Measurements from ENCODE around the gene ELOVL2. TPM values are rescaled to one million over a fixed set of nuclear protein-coding genes. Genes with fewer than 3 reads are reported as not detected.

ELOVL2 gene
- total and polyA plus RNA-seq, 7 experiments from 2014 or later, result not detected

- ChIA-PET POLR2A (no interaction called here), CTCF (interaction anchor here (0.6 kb wide), 1 partner anchor 83 kb away, joined by 3 read pairs; no protein-coding TSS in a partner anchor)
- H3K36me3 ChIP-seq (ENCODE audit: control insufficient read depth in 2 of 3, insufficient read depth in 3 of 3, low read length in 3 of 3), result no peaks in the 10 kb centered on the region
- Mint-ChIP-seq H3K9me3 (no peaks in the 10 kb centered on the region), H3K4me3 (no peak overlapping the region), H3K36me3 (no peaks in the 10 kb centered on the region), H3K27me3 (peaks cover 0 to 14% (median 7%) of the 10 kb centered on the region in 5 donors), H3K27ac (no peak overlapping the region), H3K4me1 (no peaks in the 10 kb centered on the region)
- no peaks in the 10 kb centered on the region for H3K9me3 ChIP-seq (ENCODE audit: control insufficient read depth in 2 of 3, low read length in 3 of 3)
- intact Hi-C loops (cut with micrococcal nuclease), result no loop called here
- H3K27ac ChIP-seq (ENCODE audit: low read depth, low read length), result no peak overlapping the region
- DNase-seq (no peak), ATAC-seq (no peak)
- no peak overlapping the region for H3K4me3 ChIP-seq (ENCODE audit: low read length)
- H3K4me1 ChIP-seq (ENCODE audit: control insufficient read depth in 2 of 2, insufficient read depth in 2 of 2, low read length in 2 of 2), result no peaks in the 10 kb centered on the region
- no peaks in the 10 kb centered on the region for H3K27me3 ChIP-seq (ENCODE audit: control insufficient read depth in 2 of 2, insufficient read depth in 2 of 2, low read length in 2 of 2)
Observed at GRCh38 chr6:11062083-11062482, 18.0 kb upstream of the ELOVL2 start.

- no peak overlapping the region for H3K27ac ChIP-seq (ENCODE audit: low read depth, low read length)
- no peaks in the 10 kb centered on the region for H3K27me3 ChIP-seq (ENCODE audit: control insufficient read depth in 2 of 2, insufficient read depth in 2 of 2, low read length in 2 of 2)
- Mint-ChIP-seq H3K27me3 (peaks cover 0 to 11% (median 7%) of the 10 kb centered on the region in 5 donors), H3K4me1 (no peaks in the 10 kb centered on the region), H3K9me3 (no peaks in the 10 kb centered on the region), H3K36me3 (no peaks in the 10 kb centered on the region), H3K27ac (no peak overlapping the region), H3K4me3 (no peak overlapping the region)
- ChIA-PET CTCF (no interaction called here), POLR2A (interaction anchor here (0.7 kb wide), 1 partner anchor 8 kb away, joined by 3 read pairs; no protein-coding TSS in a partner anchor)
- H3K4me3 ChIP-seq (ENCODE audit: low read length), result no peak overlapping the region
- DNase-seq (no peak), ATAC-seq (no peak)
- no peaks in the 10 kb centered on the region for H3K9me3 ChIP-seq (ENCODE audit: control insufficient read depth in 2 of 3, low read length in 3 of 3)
- no peaks in the 10 kb centered on the region for H3K36me3 ChIP-seq (ENCODE audit: control insufficient read depth in 2 of 3, insufficient read depth in 3 of 3, low read length in 3 of 3)
- intact Hi-C loops (cut with micrococcal nuclease), result no loop called here
- no peaks in the 10 kb centered on the region for H3K4me1 ChIP-seq (ENCODE audit: control insufficient read depth in 2 of 2, insufficient read depth in 2 of 2, low read length in 2 of 2)
Observed at GRCh38 chr6:11058406-11058805, 14.3 kb upstream of the ELOVL2 start.

- Histone ChIP-seq H3K4me3 (ENCODE audit: low read length) (no peak overlapping the region), H3K4me1 (ENCODE audit: control insufficient read depth in 2 of 2, insufficient read depth in 2 of 2, low read length in 2 of 2) (no peaks in the 10 kb centered on the region), H3K27ac (ENCODE audit: low read depth, low read length) (no peak overlapping the region), H3K27me3 (ENCODE audit: control insufficient read depth in 2 of 2, insufficient read depth in 2 of 2, low read length in 2 of 2) (no peaks in the 10 kb centered on the region), H3K9me3 (ENCODE audit: control insufficient read depth in 2 of 3, low read length in 3 of 3) (no peaks in the 10 kb centered on the region), H3K36me3 (ENCODE audit: control insufficient read depth in 2 of 3, insufficient read depth in 3 of 3, low read length in 3 of 3) (no peaks in the 10 kb centered on the region)
- DNase-seq (no peak), ATAC-seq (no peak)
- Mint-ChIP-seq H3K4me3 (no peak overlapping the region), H3K36me3 (no peaks in the 10 kb centered on the region), H3K27ac (no peak overlapping the region), H3K4me1 (no peaks in the 10 kb centered on the region), H3K9me3 (no peaks in the 10 kb centered on the region), H3K27me3 (peaks cover 0 to 15% (median 9%) of the 10 kb centered on the region in 5 donors)
- ChIA-PET CTCF (interaction anchor here (1.1 kb wide), 1 partner anchor 12 kb away, joined by 3 read pairs; no protein-coding TSS in a partner anchor), POLR2A (no interaction called here)
- intact Hi-C loops (cut with micrococcal nuclease), result no loop called here
Observed at GRCh38 chr6:11056871-11057270, 12.8 kb upstream of the ELOVL2 start.

GRCh38 chr6:11055127-11055627 lies 11.1 kb upstream of the ELOVL2 start:
- Histone ChIP-seq H3K27ac (ENCODE audit: low read depth, low read length) (no peak overlapping the region), H3K4me3 (ENCODE audit: low read length) (no peak overlapping the region), H3K4me1 (ENCODE audit: control insufficient read depth in 2 of 2, insufficient read depth in 2 of 2, low read length in 2 of 2) (no peaks in the 10 kb centered on the region), H3K36me3 (ENCODE audit: control insufficient read depth in 2 of 3, insufficient read depth in 3 of 3, low read length in 3 of 3) (no peaks in the 10 kb centered on the region), H3K9me3 (ENCODE audit: control insufficient read depth in 2 of 3, low read length in 3 of 3) (no peaks in the 10 kb centered on the region), H3K27me3 (ENCODE audit: control insufficient read depth in 2 of 2, insufficient read depth in 2 of 2, low read length in 2 of 2) (no peaks in the 10 kb centered on the region)
- Mint-ChIP-seq H3K36me3 (no peaks in the 10 kb centered on the region), H3K9me3 (no peaks in the 10 kb centered on the region), H3K4me1 (no peaks in the 10 kb centered on the region), H3K27ac (no peak overlapping the region), H3K4me3 (no peak overlapping the region), H3K27me3 (peaks cover 6 to 24% (median 18%) of the 10 kb centered on the region in 5 donors)
- POLR2A ChIA-PET, result no interaction called here
- intact Hi-C loops (cut with micrococcal nuclease), result no loop called here
- CTCF ChIA-PET, result no interaction called here
- ATAC-seq (no peak), DNase-seq (no peak)

- peaks cover 8 to 27% (median 23%) of the 10 kb centered on the region in 5 donors for H3K27me3 Mint-ChIP-seq
- H3K4me3 ChIP-seq (ENCODE audit: low read length), result no peak overlapping the region
- ChIA-PET CTCF (no interaction called here), POLR2A (no interaction called here)
- no peak overlapping the region for H3K27ac ChIP-seq (ENCODE audit: low read depth, low read length)
- no peaks in the 10 kb centered on the region for H3K9me3 Mint-ChIP-seq
- no peaks in the 10 kb centered on the region for H3K4me1 Mint-ChIP-seq
- ATAC-seq (no peak), DNase-seq (no peak)
- no peaks in the 10 kb centered on the region for H3K4me1 ChIP-seq (ENCODE audit: control insufficient read depth in 2 of 2, insufficient read depth in 2 of 2, low read length in 2 of 2)
- H3K9me3 ChIP-seq (ENCODE audit: control insufficient read depth in 2 of 3, low read length in 3 of 3), result no peaks in the 10 kb centered on the region
- no peaks in the 10 kb centered on the region for H3K27me3 ChIP-seq (ENCODE audit: control insufficient read depth in 2 of 2, insufficient read depth in 2 of 2, low read length in 2 of 2)
- H3K36me3 Mint-ChIP-seq, result no peaks in the 10 kb centered on the region
- no peaks in the 10 kb centered on the region for H3K36me3 ChIP-seq (ENCODE audit: control insufficient read depth in 2 of 3, insufficient read depth in 3 of 3, low read length in 3 of 3)
- intact Hi-C loops (cut with micrococcal nuclease), result no loop called here
- H3K4me3 Mint-ChIP-seq, result no peak overlapping the region
- H3K27ac Mint-ChIP-seq, result no peak overlapping the region
Observed at GRCh38 chr6:11054722-11055121, 10.6 kb upstream of the ELOVL2 start.

- intact Hi-C loops (cut with micrococcal nuclease), result no loop called here
- Histone ChIP-seq H3K9me3 (ENCODE audit: control insufficient read depth in 2 of 3, low read length in 3 of 3) (no peaks in the 10 kb centered on the region), H3K27ac (ENCODE audit: low read depth, low read length) (no peak overlapping the region), H3K36me3 (ENCODE audit: control insufficient read depth in 2 of 3, insufficient read depth in 3 of 3, low read length in 3 of 3) (no peaks in the 10 kb centered on the region), H3K27me3 (ENCODE audit: control insufficient read depth in 2 of 2, insufficient read depth in 2 of 2, low read length in 2 of 2) (no peaks in the 10 kb centered on the region), H3K4me3 (ENCODE audit: low read length) (no peak overlapping the region), H3K4me1 (ENCODE audit: control insufficient read depth in 2 of 2, insufficient read depth in 2 of 2, low read length in 2 of 2) (no peaks in the 10 kb centered on the region)
- Mint-ChIP-seq H3K4me1 (no peaks in the 10 kb centered on the region), H3K4me3 (no peak overlapping the region), H3K27ac (no peak overlapping the region), H3K9me3 (no peaks in the 10 kb centered on the region), H3K27me3 (peaks cover 20 to 37% (median 33%) of the 10 kb centered on the region in 5 donors), H3K36me3 (no peaks in the 10 kb centered on the region)
- CTCF ChIA-PET, result no interaction called here
- no peak for ATAC-seq
- POLR2A ChIA-PET, result interaction anchor here (0.6 kb wide), 1 partner anchor 1109 kb away, joined by 5 read pairs; no protein-coding TSS in a partner anchor
- no peak for DNase-seq
Observed at GRCh38 chr6:11053307-11053706, 9.2 kb upstream of the ELOVL2 start.

GRCh38 chr6:11050731-11051130 lies 6.6 kb upstream of the ELOVL2 start:
- no peak for DNase-seq
- H3K4me1 Mint-ChIP-seq, result no peaks in the 10 kb centered on the region
- no peak overlapping the region for H3K27ac Mint-ChIP-seq
- H3K36me3 ChIP-seq (ENCODE audit: control insufficient read depth in 2 of 3, insufficient read depth in 3 of 3, low read length in 3 of 3), result no peaks in the 10 kb centered on the region
- no peaks in the 10 kb centered on the region for H3K9me3 Mint-ChIP-seq
- H3K4me3 ChIP-seq (ENCODE audit: low read length), result no peak overlapping the region
- intact Hi-C loops (cut with micrococcal nuclease), result no loop called here
- peaks cover 39 to 55% (median 52%) of the 10 kb centered on the region in 5 donors for H3K27me3 Mint-ChIP-seq
- no peak overlapping the region for H3K4me3 Mint-ChIP-seq
- POLR2A ChIA-PET, result no interaction called here
- H3K27ac ChIP-seq (ENCODE audit: low read depth, low read length), result no peak overlapping the region
- no peak for ATAC-seq
- CTCF ChIA-PET, result no interaction called here
- H3K27me3 ChIP-seq (ENCODE audit: control insufficient read depth in 2 of 2, insufficient read depth in 2 of 2, low read length in 2 of 2), result no peaks in the 10 kb centered on the region
- H3K4me1 ChIP-seq (ENCODE audit: control insufficient read depth in 2 of 2, insufficient read depth in 2 of 2, low read length in 2 of 2), result no peaks in the 10 kb centered on the region
- no peaks in the 10 kb centered on the region for H3K9me3 ChIP-seq (ENCODE audit: control insufficient read depth in 2 of 3, low read length in 3 of 3)
- H3K36me3 Mint-ChIP-seq, result no peaks in the 10 kb centered on the region

Data from naive thymus-derived CD4-positive, alpha-beta T cell (primary cell).